K562 (cell line): ENCODE measurements around the gene CNKSR2. TPM values are rescaled to one million over a fixed set of nuclear protein-coding genes. Genes with fewer than 3 reads are reported as not detected.

Source experiments
- ATAC-seq: fragments of 200-7000 bp; cut with Tn5 transposase; 3 replicates; pipeline ENCODE4 v1.9.1; 2020; ENCODE audit warnings: moderate library complexity
- BruUV-seq: library from RNA; stranded (reverse); fragments of 400-500 nt; replicated peaks from 2 replicates; lab custom pipeline; 2021; lab: Mats Ljungman, UMichigan
- CTCF ChIA-PET: fragments of 300-600 bp; formaldehyde crosslinking; extraction: SDS; loops from one replicate; lab custom pipeline; 2021; ENCODE audit warnings: low intra/inter-chr PET ratio; lab: Yijun Ruan, JAX
- POLR2A ChIA-PET: fragments of 300-600, 350-650 bp; sonication (Branson Sonifier 250); formaldehyde crosslinking; extraction: SDS; loops from one replicate; lab custom pipeline; 2021; ENCODE audit warnings: antibody characterized with exemption, inconsistent platforms; lab: Yijun Ruan, JAX
- DNase-seq, 4 experiments: peaks; one replicate each; pipeline versions ENCODE4 v3.0.0 to v3.0.0-alpha.2; 2011 to 2018; ENCODE audit warnings: low spot score in 3 of 4, mixed read lengths in 3 of 4; ENCODE audit errors: extremely low read depth in 1 of 4
- FAIRE-seq: peaks from 2 replicates; lab custom pipeline; 2011; peaks lifted over from hg19 to GRCh38; lab: Jason Lieb, UNC
- H2AFZ ChIP-seq: 2 replicates; pipeline ENCODE4 v1.6.0; 2011; ENCODE audit warnings: low read depth, low read length, control low read depth, inconsistent platforms
- H3K27ac ChIP-seq: fragments of 200-600 bp; 3 replicates; pipeline ENCODE4 v1.8.0; 2011; ENCODE audit warnings: low read depth, mild to moderate bottlenecking, control low read depth, inconsistent platforms, low read length, moderate library complexity, mixed read lengths; ENCODE audit errors: extremely low read depth
- H3K27me3 ChIP-seq, 2 experiments: fragments of 300-600 bp in 1 of 2; 2 replicates in 1 of 2; 3 replicates in 1 of 2; pipeline versions ENCODE4 v1.6.0 to v1.8.0; 2011; ENCODE audit warnings: inconsistent platforms in 2 of 2, low read length in 2 of 2, mild to moderate bottlenecking in 1 of 2, mixed read lengths in 1 of 2, moderate library complexity in 1 of 2; ENCODE audit not compliant: control insufficient read depth in 2 of 2, insufficient read depth in 2 of 2
- H3K36me3 ChIP-seq: fragments of 300-600 bp; 3 replicates; pipeline ENCODE4 v1.8.0; 2011; ENCODE audit warnings: mild to moderate bottlenecking, low read length, inconsistent platforms; ENCODE audit not compliant: control insufficient read depth, insufficient read depth
- H3K4me1 ChIP-seq, 2 experiments: fragments of 200-600 bp in 1 of 2; replicated peaks in 1 of 2; 2 replicates in 1 of 2; 3 replicates in 1 of 2; pipeline versions ENCODE4 v1.5.1 to v1.8.0; 2011; ENCODE audit warnings: inconsistent platforms in 2 of 2, low read length in 2 of 2, mild to moderate bottlenecking in 1 of 2, mixed read lengths in 1 of 2, moderate library complexity in 1 of 2; ENCODE audit not compliant: control insufficient read depth in 2 of 2, insufficient read depth in 2 of 2
- H3K4me2 ChIP-seq: 2 replicates; pipeline ENCODE4 v1.6.1; 2011; ENCODE audit warnings: low read length, control low read depth, inconsistent platforms, mixed read lengths; ENCODE audit not compliant: insufficient read depth
- H3K4me3 ChIP-seq: fragments of 200-600 bp; sonication (generic), shearing (Covaris generic); 2 replicates; pipeline ENCODE4 v1.5.1; 2016; ENCODE audit warnings: control low read depth, inconsistent platforms
- H3K79me2 ChIP-seq: fragments of 200-600 bp; 3 replicates; pipeline ENCODE4 v1.8.0; 2011; ENCODE audit warnings: low read length, inconsistent platforms; ENCODE audit not compliant: control insufficient read depth, insufficient read depth
- H3K9ac ChIP-seq, 2 experiments: 2 replicates each; pipeline versions ENCODE4 v1.6.0 to v1.6.1; 2011; ENCODE audit warnings: low read depth in 2 of 2, low read length in 2 of 2, control low read depth in 1 of 2, inconsistent platforms in 1 of 2, mild to moderate bottlenecking in 1 of 2, mixed read lengths in 1 of 2; ENCODE audit not compliant: insufficient read depth in 1 of 2
- H3K9me1 ChIP-seq: one replicate; pipeline ENCODE4 v1.6.0; 2011; ENCODE audit warnings: inconsistent platforms, mild to moderate bottlenecking, low read length, moderate library complexity; ENCODE audit not compliant: control insufficient read depth, insufficient read depth
- H3K9me3 ChIP-seq: replicated peaks from 2 replicates; pipeline ENCODE4 v1.5.1; 2011; ENCODE audit warnings: low read depth, low read length, inconsistent platforms; ENCODE audit not compliant: control insufficient read depth, insufficient read depth
- H4K20me1 ChIP-seq: replicated peaks from 2 replicates; pipeline ENCODE4 v1.6.1; 2011; ENCODE audit warnings: low read length, inconsistent platforms, mixed read lengths; ENCODE audit not compliant: control insufficient read depth, insufficient read depth
- NR3C1 ChIP-seq: sonication (generic); formaldehyde crosslinking; IDR thresholded peaks from 2 replicates; pipeline ENCODE4 v1.8.1; 2022; ENCODE audit warnings: missing genetic modification reagents
- TCF15 ChIP-seq: fragments of 250-450 bp; sonication (Bioruptor Pico); IDR thresholded peaks from 2 replicates; pipeline ENCODE4 v1.8.0; 2022; ENCODE audit warnings: moderate library complexity, mild to moderate bottlenecking, inconsistent platforms
- WGBS: fragments of 100-300 bp; shearing (Covaris generic); methylation state at CpG from one replicate; pipeline ENCODE4 v1.1.6; 2016; ENCODE audit warnings: low coverage, mixed read lengths; ENCODE audit not compliant: insufficient coverage; ENCODE audit errors: missing lambda C conversion rate; 5-methylcytosine and 5-hydroxymethylcytosine counted together
- in situ Hi-C: fragments of 300-500 bp; cut with MboI; formaldehyde crosslinking; loops from 4 replicates; pipeline ENCODE4 v1.15.0; 2018; ENCODE audit warnings: inconsistent platforms, mixed read lengths
- intact Hi-C: fragments of 100-400 bp; cut with micrococcal nuclease; formaldehyde crosslinking; loops from 2 replicates; pipeline ENCODE4 v1.14.2; 2022
- polyA plus RNA-seq, 8 experiments: library from polyadenylated mRNA; depleted of rRNA in 4 of 8; stranded (reverse) in 5 of 8; unstranded in 3 of 8; fragments of >200 nt; fragmentation: Nextera tagmentation in 2 of 8; fragmentation: Illumina TruSeq in 1 of 8; extraction: Ambion mirVana in 2 of 8; extraction: Trizol in 1 of 8; gene quantifications; 2 replicates each; pipeline versions ENCODE4 v1.2.1 to v1.2.3, GENCODE V29; 2011 to 2014; ENCODE audit warnings: inconsistent platforms in 1 of 8, missing spikeins in 1 of 8
- total RNA-seq, 7 experiments: library from RNA; depleted of rRNA in 6 of 7; stranded (reverse); fragments of >200 nt in 6 of 7; fragmentation: Illumina TruSeq in 2 of 7; extraction: Trizol in 2 of 7; gene quantifications; 2 replicates each; pipeline versions ENCODE4 v1.2.1 to v1.2.3, GENCODE V29; 2011 to 2021; ENCODE audit warnings: low replicate concordance in 1 of 7
- TF ChIP-seq, protein P1 (sequence below): sonication (generic); formaldehyde crosslinking; IDR thresholded peaks from 2 replicates; pipeline ENCODE4 v1.8.1; 2023; ENCODE audit warnings: mild to moderate bottlenecking, missing genetic modification reagents
- TF ChIP-seq, protein P2 (sequence below): fragments of 250-450 bp; sonication (Bioruptor Pico); IDR thresholded peaks from 2 replicates; pipeline ENCODE4 v1.5.0; 2021; ENCODE audit warnings: mild to moderate bottlenecking, borderline replicate concordance

Gene CNKSR2
- total and polyA plus RNA-seq, 9 of the 15 experiments (the other 6 are each of a cell fraction or from before 2014, with no cell fraction given) = not detected

GRCh38 chrX:21586001-21586400, 211.8 kb downstream of the CNKSR2 start:
- intact Hi-C loops = no loop called here
- ATAC-seq (no peak), FAIRE-seq (no peak), DNase-seq (no peak)
- WGBS = 0% methylated on average over 3 of the region's 3 CpGs
- Histone ChIP-seq H3K9ac (no peak overlapping the region), H3K36me3 (no peaks in the 10 kb centered on the region), H3K27ac (no peak overlapping the region), H3K79me2 (no peaks in the 10 kb centered on the region), H3K27me3 (no peaks in the 10 kb centered on the region), H3K9me1 (no peaks in the 10 kb centered on the region), H4K20me1 (no peaks in the 10 kb centered on the region), H3K4me3 (no peak overlapping the region), H3K9me3 (no peaks in the 10 kb centered on the region), H3K4me2 (no peak overlapping the region), H3K4me1 (no peaks in the 10 kb centered on the region), H2AFZ (no peak overlapping the region)
- POLR2A ChIA-PET = no interaction called here
- BruUV-seq = no TSS peak
- TF ChIP-seq, protein P1, sequence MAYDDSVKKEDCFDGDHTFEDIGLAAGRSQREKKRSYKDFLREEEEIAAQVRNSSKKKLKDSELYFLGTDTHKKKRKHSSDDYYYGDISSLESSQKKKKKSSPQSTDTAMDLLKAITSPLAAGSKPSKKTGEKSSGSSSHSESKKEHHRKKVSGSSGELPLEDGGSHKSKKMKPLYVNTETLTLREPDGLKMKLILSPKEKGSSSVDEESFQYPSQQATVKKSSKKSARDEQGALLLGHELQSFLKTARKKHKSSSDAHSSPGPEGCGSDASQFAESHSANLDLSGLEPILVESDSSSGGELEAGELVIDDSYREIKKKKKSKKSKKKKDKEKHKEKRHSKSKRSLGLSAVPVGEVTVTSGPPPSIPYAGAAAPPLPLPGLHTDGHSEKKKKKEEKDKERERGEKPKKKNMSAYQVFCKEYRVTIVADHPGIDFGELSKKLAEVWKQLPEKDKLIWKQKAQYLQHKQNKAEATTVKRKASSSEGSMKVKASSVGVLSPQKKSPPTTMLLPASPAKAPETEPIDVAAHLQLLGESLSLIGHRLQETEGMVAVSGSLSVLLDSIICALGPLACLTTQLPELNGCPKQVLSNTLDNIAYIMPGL (CRISPR knock-in tag) = no peak
- no peak for TF ChIP-seq NR3C1
- TF ChIP-seq, protein P2, sequence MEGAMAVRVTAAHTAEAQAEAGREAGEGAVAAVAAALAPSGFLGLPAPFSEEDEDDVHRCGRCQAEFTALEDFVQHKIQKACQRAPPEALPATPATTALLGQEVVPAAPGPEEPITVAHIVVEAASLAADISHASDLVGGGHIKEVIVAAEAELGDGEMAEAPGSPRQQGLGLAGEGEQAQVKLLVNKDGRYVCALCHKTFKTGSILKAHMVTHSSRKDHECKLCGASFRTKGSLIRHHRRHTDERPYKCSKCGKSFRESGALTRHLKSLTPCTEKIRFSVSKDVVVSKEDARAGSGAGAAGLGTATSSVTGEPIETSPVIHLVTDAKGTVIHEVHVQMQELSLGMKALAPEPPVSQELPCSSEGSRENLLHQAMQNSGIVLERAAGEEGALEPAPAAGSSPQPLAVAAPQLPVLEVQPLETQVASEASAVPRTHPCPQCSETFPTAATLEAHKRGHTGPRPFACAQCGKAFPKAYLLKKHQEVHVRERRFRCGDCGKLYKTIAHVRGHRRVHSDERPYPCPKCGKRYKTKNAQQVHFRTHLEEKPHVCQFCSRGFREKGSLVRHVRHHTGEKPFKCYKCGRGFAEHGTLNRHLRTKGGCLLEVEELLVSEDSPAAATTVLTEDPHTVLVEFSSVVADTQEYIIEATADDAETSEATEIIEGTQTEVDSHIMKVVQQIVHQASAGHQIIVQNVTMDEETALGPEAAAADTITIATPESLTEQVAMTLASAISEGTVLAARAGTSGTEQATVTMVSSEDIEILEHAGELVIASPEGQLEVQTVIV (CRISPR knock-in tag) = no peak
- no peak for TF ChIP-seq TCF15 (CRISPR knock-in tag)
- CTCF ChIA-PET = no interaction called here
- in situ Hi-C loops = no loop called here
